ENCODE data around the gene CDKAL1. TPM values are rescaled to one million over a fixed set of nuclear protein-coding genes. Genes with fewer than 3 reads are reported as not detected.
A peak's percentile ranks its signal among the peaks of the same experiment; 100 is the strongest.

CDKAL1 gene
- total and polyA plus RNA-seq, 9 of the 15 experiments (the other 6 are each of a cell fraction or from before 2014, with no cell fraction given), result 11.2 to 36.3 (median 20.1) TPM

DNA sequence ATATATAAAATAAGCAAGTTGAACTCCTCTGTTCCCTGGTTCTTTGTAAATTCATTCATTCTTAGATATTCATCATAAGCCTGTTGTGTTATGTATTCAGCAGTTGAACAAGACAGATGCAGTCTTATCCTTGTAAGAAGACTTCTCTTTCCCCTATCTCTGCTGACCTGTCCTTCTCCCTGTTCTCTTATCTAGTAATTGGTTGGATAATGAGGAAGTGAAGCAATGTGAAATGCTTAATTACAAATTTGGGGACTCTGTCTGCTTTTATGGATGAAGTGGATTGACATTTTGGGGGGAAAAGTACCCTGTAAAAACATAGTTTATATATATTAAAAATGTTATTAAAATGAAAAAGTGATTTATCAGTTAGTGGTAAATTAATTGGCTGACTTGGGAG lies 37.0 kb downstream of the CDKAL1 start (continued):
- TF ChIP-seq, protein P1, sequence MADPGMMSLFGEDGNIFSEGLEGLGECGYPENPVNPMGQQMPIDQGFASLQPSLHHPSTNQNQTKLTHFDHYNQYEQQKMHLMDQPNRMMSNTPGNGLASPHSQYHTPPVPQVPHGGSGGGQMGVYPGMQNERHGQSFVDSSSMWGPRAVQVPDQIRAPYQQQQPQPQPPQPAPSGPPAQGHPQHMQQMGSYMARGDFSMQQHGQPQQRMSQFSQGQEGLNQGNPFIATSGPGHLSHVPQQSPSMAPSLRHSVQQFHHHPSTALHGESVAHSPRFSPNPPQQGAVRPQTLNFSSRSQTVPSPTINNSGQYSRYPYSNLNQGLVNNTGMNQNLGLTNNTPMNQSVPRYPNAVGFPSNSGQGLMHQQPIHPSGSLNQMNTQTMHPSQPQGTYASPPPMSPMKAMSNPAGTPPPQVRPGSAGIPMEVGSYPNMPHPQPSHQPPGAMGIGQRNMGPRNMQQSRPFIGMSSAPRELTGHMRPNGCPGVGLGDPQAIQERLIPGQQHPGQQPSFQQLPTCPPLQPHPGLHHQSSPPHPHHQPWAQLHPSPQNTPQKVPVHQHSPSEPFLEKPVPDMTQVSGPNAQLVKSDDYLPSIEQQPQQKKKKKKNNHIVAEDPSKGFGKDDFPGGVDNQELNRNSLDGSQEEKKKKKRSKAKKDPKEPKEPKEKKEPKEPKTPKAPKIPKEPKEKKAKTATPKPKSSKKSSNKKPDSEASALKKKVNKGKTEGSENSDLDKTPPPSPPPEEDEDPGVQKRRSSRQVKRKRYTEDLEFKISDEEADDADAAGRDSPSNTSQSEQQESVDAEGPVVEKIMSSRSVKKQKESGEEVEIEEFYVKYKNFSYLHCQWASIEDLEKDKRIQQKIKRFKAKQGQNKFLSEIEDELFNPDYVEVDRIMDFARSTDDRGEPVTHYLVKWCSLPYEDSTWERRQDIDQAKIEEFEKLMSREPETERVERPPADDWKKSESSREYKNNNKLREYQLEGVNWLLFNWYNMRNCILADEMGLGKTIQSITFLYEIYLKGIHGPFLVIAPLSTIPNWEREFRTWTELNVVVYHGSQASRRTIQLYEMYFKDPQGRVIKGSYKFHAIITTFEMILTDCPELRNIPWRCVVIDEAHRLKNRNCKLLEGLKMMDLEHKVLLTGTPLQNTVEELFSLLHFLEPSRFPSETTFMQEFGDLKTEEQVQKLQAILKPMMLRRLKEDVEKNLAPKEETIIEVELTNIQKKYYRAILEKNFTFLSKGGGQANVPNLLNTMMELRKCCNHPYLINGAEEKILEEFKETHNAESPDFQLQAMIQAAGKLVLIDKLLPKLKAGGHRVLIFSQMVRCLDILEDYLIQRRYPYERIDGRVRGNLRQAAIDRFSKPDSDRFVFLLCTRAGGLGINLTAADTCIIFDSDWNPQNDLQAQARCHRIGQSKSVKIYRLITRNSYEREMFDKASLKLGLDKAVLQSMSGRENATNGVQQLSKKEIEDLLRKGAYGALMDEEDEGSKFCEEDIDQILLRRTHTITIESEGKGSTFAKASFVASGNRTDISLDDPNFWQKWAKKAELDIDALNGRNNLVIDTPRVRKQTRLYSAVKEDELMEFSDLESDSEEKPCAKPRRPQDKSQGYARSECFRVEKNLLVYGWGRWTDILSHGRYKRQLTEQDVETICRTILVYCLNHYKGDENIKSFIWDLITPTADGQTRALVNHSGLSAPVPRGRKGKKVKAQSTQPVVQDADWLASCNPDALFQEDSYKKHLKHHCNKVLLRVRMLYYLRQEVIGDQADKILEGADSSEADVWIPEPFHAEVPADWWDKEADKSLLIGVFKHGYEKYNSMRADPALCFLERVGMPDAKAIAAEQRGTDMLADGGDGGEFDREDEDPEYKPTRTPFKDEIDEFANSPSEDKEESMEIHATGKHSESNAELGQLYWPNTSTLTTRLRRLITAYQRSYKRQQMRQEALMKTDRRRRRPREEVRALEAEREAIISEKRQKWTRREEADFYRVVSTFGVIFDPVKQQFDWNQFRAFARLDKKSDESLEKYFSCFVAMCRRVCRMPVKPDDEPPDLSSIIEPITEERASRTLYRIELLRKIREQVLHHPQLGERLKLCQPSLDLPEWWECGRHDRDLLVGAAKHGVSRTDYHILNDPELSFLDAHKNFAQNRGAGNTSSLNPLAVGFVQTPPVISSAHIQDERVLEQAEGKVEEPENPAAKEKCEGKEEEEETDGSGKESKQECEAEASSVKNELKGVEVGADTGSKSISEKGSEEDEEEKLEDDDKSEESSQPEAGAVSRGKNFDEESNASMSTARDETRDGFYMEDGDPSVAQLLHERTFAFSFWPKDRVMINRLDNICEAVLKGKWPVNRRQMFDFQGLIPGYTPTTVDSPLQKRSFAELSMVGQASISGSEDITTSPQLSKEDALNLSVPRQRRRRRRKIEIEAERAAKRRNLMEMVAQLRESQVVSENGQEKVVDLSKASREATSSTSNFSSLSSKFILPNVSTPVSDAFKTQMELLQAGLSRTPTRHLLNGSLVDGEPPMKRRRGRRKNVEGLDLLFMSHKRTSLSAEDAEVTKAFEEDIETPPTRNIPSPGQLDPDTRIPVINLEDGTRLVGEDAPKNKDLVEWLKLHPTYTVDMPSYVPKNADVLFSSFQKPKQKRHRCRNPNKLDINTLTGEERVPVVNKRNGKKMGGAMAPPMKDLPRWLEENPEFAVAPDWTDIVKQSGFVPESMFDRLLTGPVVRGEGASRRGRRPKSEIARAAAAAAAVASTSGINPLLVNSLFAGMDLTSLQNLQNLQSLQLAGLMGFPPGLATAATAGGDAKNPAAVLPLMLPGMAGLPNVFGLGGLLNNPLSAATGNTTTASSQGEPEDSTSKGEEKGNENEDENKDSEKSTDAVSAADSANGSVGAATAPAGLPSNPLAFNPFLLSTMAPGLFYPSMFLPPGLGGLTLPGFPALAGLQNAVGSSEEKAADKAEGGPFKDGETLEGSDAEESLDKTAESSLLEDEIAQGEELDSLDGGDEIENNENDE (IDR thresholded peaks at IDR 0.05; ENCODE audit: low read depth, low read length), result no peak
- TF ChIP-seq SMARCA4 (IDR thresholded peaks at IDR 0.05) (peak; percentile 28; the same call in 1 of the 2 replicates), TCF3 (CRISPR knock-in tag; IDR thresholded peaks at IDR 0.05) (peak; percentile 59), NFE2 (IDR thresholded peaks at IDR 0.05; ENCODE audit: low read depth) (no peak), ZNF217 (CRISPR knock-in tag; IDR thresholded peaks at IDR 0.05) (no peak), CHCHD3 (CRISPR knock-in tag; IDR thresholded peaks at IDR 0.05) (no peak), NCOR1 (IDR thresholded peaks at IDR 0.05) (peak; percentile 44), HNRNPH1 (optimal IDR thresholded peaks at IDR 0.05; ENCODE audit: low read depth, low read length) (no peak), TBL1XR1 (IDR thresholded peaks at IDR 0.05; ENCODE audit: low read length in 2 of 2) (0 out of 4 replicates have a peak, but pooled peaks of 1 of the 2 experiments have one; percentile 16), EP300 (IDR thresholded peaks at IDR 0.05; ENCODE audit: low read length) (peak; percentile 70), FIP1L1 (IDR thresholded peaks at IDR 0.05; ENCODE audit: low read depth, low read length, poor library complexity, severe bottlenecking) (no peak), ZNF507 (tag; conservative IDR thresholded peaks at IDR 0.05) (no peak)
- TF ChIP-seq, protein P2, sequence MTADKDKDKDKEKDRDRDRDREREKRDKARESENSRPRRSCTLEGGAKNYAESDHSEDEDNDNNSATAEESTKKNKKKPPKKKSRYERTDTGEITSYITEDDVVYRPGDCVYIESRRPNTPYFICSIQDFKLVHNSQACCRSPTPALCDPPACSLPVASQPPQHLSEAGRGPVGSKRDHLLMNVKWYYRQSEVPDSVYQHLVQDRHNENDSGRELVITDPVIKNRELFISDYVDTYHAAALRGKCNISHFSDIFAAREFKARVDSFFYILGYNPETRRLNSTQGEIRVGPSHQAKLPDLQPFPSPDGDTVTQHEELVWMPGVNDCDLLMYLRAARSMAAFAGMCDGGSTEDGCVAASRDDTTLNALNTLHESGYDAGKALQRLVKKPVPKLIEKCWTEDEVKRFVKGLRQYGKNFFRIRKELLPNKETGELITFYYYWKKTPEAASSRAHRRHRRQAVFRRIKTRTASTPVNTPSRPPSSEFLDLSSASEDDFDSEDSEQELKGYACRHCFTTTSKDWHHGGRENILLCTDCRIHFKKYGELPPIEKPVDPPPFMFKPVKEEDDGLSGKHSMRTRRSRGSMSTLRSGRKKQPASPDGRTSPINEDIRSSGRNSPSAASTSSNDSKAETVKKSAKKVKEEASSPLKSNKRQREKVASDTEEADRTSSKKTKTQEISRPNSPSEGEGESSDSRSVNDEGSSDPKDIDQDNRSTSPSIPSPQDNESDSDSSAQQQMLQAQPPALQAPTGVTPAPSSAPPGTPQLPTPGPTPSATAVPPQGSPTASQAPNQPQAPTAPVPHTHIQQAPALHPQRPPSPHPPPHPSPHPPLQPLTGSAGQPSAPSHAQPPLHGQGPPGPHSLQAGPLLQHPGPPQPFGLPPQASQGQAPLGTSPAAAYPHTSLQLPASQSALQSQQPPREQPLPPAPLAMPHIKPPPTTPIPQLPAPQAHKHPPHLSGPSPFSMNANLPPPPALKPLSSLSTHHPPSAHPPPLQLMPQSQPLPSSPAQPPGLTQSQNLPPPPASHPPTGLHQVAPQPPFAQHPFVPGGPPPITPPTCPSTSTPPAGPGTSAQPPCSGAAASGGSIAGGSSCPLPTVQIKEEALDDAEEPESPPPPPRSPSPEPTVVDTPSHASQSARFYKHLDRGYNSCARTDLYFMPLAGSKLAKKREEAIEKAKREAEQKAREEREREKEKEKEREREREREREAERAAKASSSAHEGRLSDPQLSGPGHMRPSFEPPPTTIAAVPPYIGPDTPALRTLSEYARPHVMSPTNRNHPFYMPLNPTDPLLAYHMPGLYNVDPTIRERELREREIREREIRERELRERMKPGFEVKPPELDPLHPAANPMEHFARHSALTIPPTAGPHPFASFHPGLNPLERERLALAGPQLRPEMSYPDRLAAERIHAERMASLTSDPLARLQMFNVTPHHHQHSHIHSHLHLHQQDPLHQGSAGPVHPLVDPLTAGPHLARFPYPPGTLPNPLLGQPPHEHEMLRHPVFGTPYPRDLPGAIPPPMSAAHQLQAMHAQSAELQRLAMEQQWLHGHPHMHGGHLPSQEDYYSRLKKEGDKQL (CRISPR knock-in tag; IDR thresholded peaks at IDR 0.05; ENCODE audit: borderline replicate concordance), result no peak

Data from K562 (cell line).